CD14-positive monocyte (primary cell): ENCODE results near the gene FNIP2. TPM values are rescaled to one million over a fixed set of nuclear protein-coding genes. Genes with fewer than 3 reads are reported as not detected.
A peak's percentile ranks its signal among the peaks of the same experiment; 100 is the strongest.
"Not testable (repeated sequence)": the region's sequence is repeated elsewhere in the genome, so short reads cannot be mapped to it uniquely, and the experiment has no call there.

Source experiments
- DNase-seq, 3 donors: peaks; one replicate each; pipeline ENCODE4 v3.0.0-alpha.2; 2011 to 2022
- H2AFZ ChIP-seq: 2 replicates; pipeline ENCODE4 v1.6.0; 2012; ENCODE audit warnings: mild to moderate bottlenecking, low read depth, low read length, inconsistent platforms; ENCODE audit not compliant: insufficient read depth, poor library complexity, severe bottlenecking
- H3K27ac ChIP-seq, 2 donors: 1 replicate in 1 of 2; 2 replicates in 1 of 2; pipeline ENCODE4 v1.5.1; 2012 to 2013; ENCODE audit warnings: low read length in 2 of 2, control low read depth in 1 of 2, inconsistent platforms in 1 of 2, low read depth in 1 of 2, mild to moderate bottlenecking in 1 of 2
- H3K27me3 ChIP-seq, 2 donors: one replicate each; pipeline versions ENCODE4 v1.6.0 to v1.6.1; 2011 to 2013; ENCODE audit warnings: low read length in 2 of 2; ENCODE audit not compliant: control insufficient read depth in 2 of 2, insufficient read depth in 2 of 2
- H3K36me3 ChIP-seq, 2 donors: replicated peaks in 1 of 2; 1 replicate in 1 of 2; 2 replicates in 1 of 2; pipeline versions ENCODE4 v1.5.1 to v1.6.1; 2012 to 2013; ENCODE audit warnings: low read length in 2 of 2, control low read depth in 1 of 2, inconsistent platforms in 1 of 2, mild to moderate bottlenecking in 1 of 2; ENCODE audit not compliant: insufficient read depth in 2 of 2, control insufficient read depth in 1 of 2
- H3K4me1 ChIP-seq, 2 donors: 1 replicate in 1 of 2; 2 replicates in 1 of 2; pipeline versions ENCODE4 v1.5.1 to v1.6.1; 2012 to 2013; ENCODE audit warnings: low read length in 2 of 2, control low read depth in 1 of 2, inconsistent platforms in 1 of 2, mild to moderate bottlenecking in 1 of 2, moderate library complexity in 1 of 2; ENCODE audit not compliant: insufficient read depth in 2 of 2, control insufficient read depth in 1 of 2
- H3K4me2 ChIP-seq: replicated peaks from 2 replicates; pipeline ENCODE3; 2012; ENCODE audit warnings: low read length, moderate library complexity, mild to moderate bottlenecking; ENCODE audit not compliant: poor library complexity, severe bottlenecking; ENCODE audit errors: extremely low read depth
- H3K4me3 ChIP-seq, 3 experiments: fragments of 200-600 bp in 1 of 3; sonication (generic) in 1 of 3; replicated peaks in 1 of 3; 1 replicate in 2 of 3; 2 replicates in 1 of 3; pipeline ENCODE4 v1.5.1; 2011 to 2013; ENCODE audit warnings: low read length in 3 of 3, mild to moderate bottlenecking in 3 of 3, control low read depth in 2 of 3, low read depth in 2 of 3, inconsistent platforms in 1 of 3, moderate library complexity in 1 of 3
- H3K79me2 ChIP-seq: 2 replicates; pipeline ENCODE4 v1.6.0; 2012; ENCODE audit warnings: mild to moderate bottlenecking, control low read depth, inconsistent platforms, low read length, moderate library complexity; ENCODE audit not compliant: insufficient read depth
- H3K9ac ChIP-seq: 2 replicates; pipeline ENCODE4 v1.6.0; 2017; ENCODE audit warnings: low read length, mild to moderate bottlenecking; ENCODE audit not compliant: insufficient read depth, poor library complexity, severe bottlenecking
- H3K9me3 ChIP-seq, 2 donors: replicated peaks in 1 of 2; 1 replicate in 1 of 2; 2 replicates in 1 of 2; pipeline versions ENCODE4 v1.5.1 to v1.6.1; 2012 to 2013; ENCODE audit warnings: low read length in 2 of 2, control low read depth in 1 of 2; ENCODE audit not compliant: control insufficient read depth in 1 of 2, insufficient read depth in 1 of 2
- H4K20me1 ChIP-seq: 2 replicates; pipeline ENCODE4 v1.6.0; 2012; ENCODE audit warnings: mild to moderate bottlenecking, low read length, control low read depth, moderate library complexity; ENCODE audit not compliant: insufficient read depth
- H3K27ac Mint-ChIP-seq, 7 donors: one replicate each; pipeline ENCODE4 v1.8.0; 2020; ENCODE audit warnings: mild to moderate bottlenecking in 7 of 7, mixed read lengths in 7 of 7, moderate library complexity in 6 of 7, inconsistent platforms in 2 of 7
- H3K27me3 Mint-ChIP-seq, 3 donors: one replicate each; pipeline ENCODE4 v1.8.0; 2021 to 2022; ENCODE audit warnings: low read depth in 3 of 3, mild to moderate bottlenecking in 3 of 3, mixed read lengths in 3 of 3, moderate library complexity in 3 of 3, inconsistent platforms in 1 of 3
- H3K36me3 Mint-ChIP-seq, 2 donors: one replicate each; pipeline ENCODE4 v1.8.0; 2020; ENCODE audit warnings: mixed read lengths in 2 of 2, inconsistent platforms in 1 of 2, mild to moderate bottlenecking in 1 of 2
- H3K4me1 Mint-ChIP-seq: one replicate; pipeline ENCODE4 v1.8.0; 2020; ENCODE audit warnings: mild to moderate bottlenecking, mixed read lengths
- H3K4me3 Mint-ChIP-seq, 2 donors: one replicate each; pipeline ENCODE4 v1.8.0; 2020; ENCODE audit warnings: mild to moderate bottlenecking in 2 of 2, mixed read lengths in 2 of 2, moderate library complexity in 1 of 2
- H3K9me3 Mint-ChIP-seq, 7 donors: one replicate each; pipeline ENCODE4 v1.8.0; 2020 to 2022; ENCODE audit warnings: mixed read lengths in 7 of 7, mild to moderate bottlenecking in 6 of 7, moderate library complexity in 6 of 7, inconsistent platforms in 2 of 7
- WGBS: methylation state at CpG from one replicate; pipeline ENCODE4 v1.1.5; 2013; ENCODE audit warnings: missing lambda C conversion rate; ENCODE audit not compliant: insufficient coverage; 5-methylcytosine and 5-hydroxymethylcytosine counted together
- intact Hi-C, 2 donors: fragments of 100-400 bp; cut with micrococcal nuclease; formaldehyde crosslinking; loops; one replicate each; pipeline versions ENCODE4 v1.15.0 to v1.15.1; 2023
- polyA plus RNA-seq, 3 donors: library from polyadenylated mRNA; depleted of rRNA in 1 of 3; unstranded in 2 of 3; stranded (reverse) in 1 of 3; fragments of 300-500 nt in 2 of 3; fragments of >200 nt in 1 of 3; fragmentation: Illumina TruSeq in 2 of 3; gene quantifications; 1 replicate in 2 of 3; 2 replicates in 1 of 3; pipeline ENCODE4 v1.2.3, GENCODE V29; 2012 to 2021
- TF ChIP-seq, protein P1 (sequence below): fragments of 200-600 bp; IDR thresholded peaks from one replicate; pipeline ENCODE4 v1.8.0; 2022; ENCODE audit warnings: antibody characterized with exemption, mild to moderate bottlenecking

FNIP2 gene
- polyA plus RNA-seq, 3 donors, result 3.5 to 7.7 (median 5.7) TPM

DNA sequence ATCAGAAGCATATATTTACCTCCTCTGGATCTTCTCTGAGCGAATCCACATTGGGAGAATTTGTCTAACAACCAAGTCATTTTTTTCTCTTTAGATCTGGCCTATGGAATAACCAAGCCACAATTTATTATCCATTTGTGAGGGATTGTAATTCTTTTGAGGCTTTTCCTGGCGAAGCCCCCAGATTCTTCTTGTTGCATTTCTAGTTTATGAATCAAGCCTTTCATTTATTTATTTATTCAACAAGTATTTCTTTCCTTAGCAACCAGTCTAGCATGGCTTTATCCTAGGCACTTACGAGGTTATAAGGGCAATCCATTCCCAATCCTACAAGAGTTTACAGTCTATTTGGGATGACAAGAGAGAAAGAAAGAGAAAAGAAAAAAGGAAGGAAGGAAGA is 18.4 kb upstream of the FNIP2 start:
- Histone ChIP-seq H3K27me3 (no peaks in the 10 kb centered on the region), H3K27ac (no peak overlapping the region), H3K9me3 (peaks cover 0 to 5% of the 10 kb centered on the region in 2 donors), H2AFZ (no peak overlapping the region), H3K4me3 (no peak overlapping the region), H3K36me3 (no peaks in the 10 kb centered on the region), H3K9ac (no peak overlapping the region), H3K4me2 (no peak overlapping the region), H3K79me2 (no peaks in the 10 kb centered on the region), H4K20me1 (no peaks in the 10 kb centered on the region), H3K4me1 (no peaks in the 10 kb centered on the region)
- no peak overlapping the region for H3K27ac Mint-ChIP-seq
- no peak overlapping the region for H3K4me3 Mint-ChIP-seq
- intact Hi-C loops, result no loop called here
- no peaks in the 10 kb centered on the region for H3K36me3 Mint-ChIP-seq
- TF ChIP-seq, protein P1, sequence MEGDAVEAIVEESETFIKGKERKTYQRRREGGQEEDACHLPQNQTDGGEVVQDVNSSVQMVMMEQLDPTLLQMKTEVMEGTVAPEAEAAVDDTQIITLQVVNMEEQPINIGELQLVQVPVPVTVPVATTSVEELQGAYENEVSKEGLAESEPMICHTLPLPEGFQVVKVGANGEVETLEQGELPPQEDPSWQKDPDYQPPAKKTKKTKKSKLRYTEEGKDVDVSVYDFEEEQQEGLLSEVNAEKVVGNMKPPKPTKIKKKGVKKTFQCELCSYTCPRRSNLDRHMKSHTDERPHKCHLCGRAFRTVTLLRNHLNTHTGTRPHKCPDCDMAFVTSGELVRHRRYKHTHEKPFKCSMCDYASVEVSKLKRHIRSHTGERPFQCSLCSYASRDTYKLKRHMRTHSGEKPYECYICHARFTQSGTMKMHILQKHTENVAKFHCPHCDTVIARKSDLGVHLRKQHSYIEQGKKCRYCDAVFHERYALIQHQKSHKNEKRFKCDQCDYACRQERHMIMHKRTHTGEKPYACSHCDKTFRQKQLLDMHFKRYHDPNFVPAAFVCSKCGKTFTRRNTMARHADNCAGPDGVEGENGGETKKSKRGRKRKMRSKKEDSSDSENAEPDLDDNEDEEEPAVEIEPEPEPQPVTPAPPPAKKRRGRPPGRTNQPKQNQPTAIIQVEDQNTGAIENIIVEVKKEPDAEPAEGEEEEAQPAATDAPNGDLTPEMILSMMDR, result no peak
- no peak for DNase-seq
- H3K4me1 Mint-ChIP-seq, result no peaks in the 10 kb centered on the region
- H3K27me3 Mint-ChIP-seq, result peaks cover 0 to 4% (median 2%) of the 10 kb centered on the region in 3 donors
- WGBS, result no CpG with 5 or more reads among the region's 3 CpGs
- H3K9me3 Mint-ChIP-seq, result peaks cover 0 to 16% (median 9%) of the 10 kb centered on the region in 7 donors

DNA sequence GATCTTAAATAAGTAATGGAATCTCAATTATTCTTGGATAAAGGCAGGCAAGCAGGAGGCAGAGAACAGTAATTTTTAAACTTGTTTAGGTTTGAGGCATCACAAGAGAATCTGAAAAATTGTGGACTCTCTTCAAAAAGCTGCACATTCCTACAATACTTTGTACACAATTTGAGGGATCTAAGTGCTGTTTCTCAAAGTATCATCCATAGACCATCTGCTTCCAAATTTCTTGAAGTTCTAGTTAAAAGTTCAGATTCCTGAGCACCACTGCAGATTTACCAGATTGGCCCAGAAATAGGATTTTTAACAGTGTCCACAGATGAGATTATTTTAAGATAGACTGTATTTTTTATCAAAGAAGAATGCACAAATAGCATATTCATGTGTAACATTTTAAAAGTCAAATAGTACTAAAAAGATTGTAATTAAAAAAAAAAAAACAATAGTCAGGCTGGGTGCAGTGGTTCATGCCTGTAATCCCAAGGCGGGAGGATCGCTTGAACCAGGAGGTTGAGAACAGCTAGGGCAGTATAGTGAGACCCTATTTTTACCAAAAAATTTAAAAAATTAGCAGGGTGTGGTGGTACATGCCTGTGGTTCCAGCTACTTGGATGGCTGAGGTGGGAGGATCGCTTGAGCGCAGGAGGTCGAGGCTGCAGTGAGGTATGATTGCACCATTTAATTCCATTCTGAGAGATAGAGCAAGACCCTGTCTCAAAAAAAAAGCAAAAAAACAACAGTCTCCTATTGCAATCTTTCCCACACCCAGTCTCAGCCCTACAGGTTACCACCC is 14.2 kb upstream of the FNIP2 start:
- WGBS, result 100% methylated on average over 1 of the region's 5 CpGs
- no peak overlapping the region for H3K4me3 ChIP-seq
- H3K4me1 Mint-ChIP-seq, result peaks cover 9% of the 10 kb centered on the region
- DNase-seq, result no peak
- no peak overlapping the region for H3K4me2 ChIP-seq
- peaks cover 0 to 6% (median 2%) of the 10 kb centered on the region in 3 donors for H3K27me3 Mint-ChIP-seq
- H4K20me1 ChIP-seq, result no peaks in the 10 kb centered on the region
- TF ChIP-seq, protein P1, result no peak
- intact Hi-C loops, result no loop called here
- no peaks in the 10 kb centered on the region for H3K36me3 Mint-ChIP-seq
- no peaks in the 10 kb centered on the region for H3K79me2 ChIP-seq
- H3K9ac ChIP-seq, result no peak overlapping the region
- peaks cover 2 to 11% (median 6%) of the 10 kb centered on the region in 7 donors for H3K9me3 Mint-ChIP-seq
- H3K4me3 Mint-ChIP-seq, result no peak overlapping the region
- no peak overlapping the region for H3K27ac Mint-ChIP-seq
- H3K27ac ChIP-seq, result no peak overlapping the region
- no peak overlapping the region for H2AFZ ChIP-seq
- no peaks in the 10 kb centered on the region for H3K4me1 ChIP-seq
- no peaks in the 10 kb centered on the region for H3K27me3 ChIP-seq
- H3K9me3 ChIP-seq, result no peaks in the 10 kb centered on the region
- no peaks in the 10 kb centered on the region for H3K36me3 ChIP-seq

DNA sequence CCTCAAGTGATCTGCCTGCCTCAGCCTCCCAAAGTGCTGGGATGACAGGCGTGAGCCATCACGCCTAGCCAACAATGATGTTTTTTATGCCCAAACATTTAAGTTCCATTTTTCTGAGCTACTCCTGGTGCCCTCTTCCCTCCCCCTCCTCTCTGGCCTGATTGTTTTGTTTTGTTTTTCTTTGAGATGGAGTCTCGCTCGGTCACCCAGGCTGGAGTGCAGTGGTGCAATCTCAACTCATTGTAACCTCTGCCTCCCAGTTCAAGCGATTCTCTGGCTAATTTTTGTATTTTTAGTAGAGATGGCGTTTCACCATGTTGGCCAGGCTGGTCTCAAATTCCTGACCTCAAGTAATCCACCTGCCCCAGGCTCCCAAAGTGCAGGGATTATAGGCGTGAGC is 13.0 kb upstream of the FNIP2 start:
- H3K4me1 ChIP-seq, H3K79me2 ChIP-seq, H3K36me3 ChIP-seq, DNase-seq, H3K9ac ChIP-seq, H3K9me3 ChIP-seq, H3K27me3 ChIP-seq, H3K27ac ChIP-seq, intact Hi-C loops, H3K36me3 Mint-ChIP-seq, H3K27me3 Mint-ChIP-seq, H3K4me3 ChIP-seq, H3K4me2 ChIP-seq, H3K4me1 Mint-ChIP-seq, H4K20me1 ChIP-seq, H3K4me3 Mint-ChIP-seq, H2AFZ ChIP-seq: not testable (repeated sequence)
- WGBS, result 91% methylated on average over 1 of the region's 7 CpGs
- Mint-ChIP-seq H3K27ac (peak overlapping the region in 1 of 7 donors; percentile 58), H3K9me3 (peaks cover 2 to 11% (median 7%) of the 10 kb centered on the region in 7 donors)
